HFFc6 (cell line): ENCODE results near the gene KANSL1L. TPM values are rescaled to one million over a fixed set of nuclear protein-coding genes. Genes with fewer than 3 reads are reported as not detected.
A peak's percentile ranks its signal among the peaks of the same experiment; 100 is the strongest.

Experiments
- DNase-seq: peaks from one replicate; pipeline ENCODE4 v3.0.0-alpha.2; 2018
- H3K27ac Mint-ChIP-seq: 2 replicates; pipeline ENCODE4 v1.8.0; 2020; ENCODE audit warnings: mild to moderate bottlenecking, mixed read lengths
- H3K27me3 Mint-ChIP-seq: 2 replicates; pipeline ENCODE4 v1.8.0; 2021; ENCODE audit warnings: mild to moderate bottlenecking, moderate library complexity, mixed read lengths; ENCODE audit not compliant: insufficient read depth
- H3K36me3 Mint-ChIP-seq: 2 replicates; pipeline ENCODE4 v1.8.0; 2021; ENCODE audit warnings: low read depth, mixed read lengths
- H3K4me1 Mint-ChIP-seq: 2 replicates; pipeline ENCODE4 v1.8.0; 2020; ENCODE audit warnings: low read depth, mixed read lengths
- H3K4me3 Mint-ChIP-seq: 2 replicates; pipeline ENCODE4 v1.8.0; 2020; ENCODE audit warnings: mild to moderate bottlenecking, moderate library complexity, mixed read lengths
- H3K9me3 Mint-ChIP-seq: 2 replicates; pipeline ENCODE4 v1.8.0; 2020; ENCODE audit warnings: mild to moderate bottlenecking, mixed read lengths
- total RNA-seq, 6 experiments: library from RNA; stranded (reverse); fragmentation: NEBNext Ultra II Directional; extraction: Animal tissue kit (Norgen Biotek cat#: 25700); gene quantifications; 2 replicates in 1 of 6; 3 replicates in 5 of 6; pipeline ENCODE4 v1.2.3, GENCODE V29; 2021
- TF ChIP-seq, protein P1 (sequence below): fragments of 200-600 bp; sonication (generic); IDR thresholded peaks from 2 replicates; pipeline ENCODE4 v1.5.0; 2021; ENCODE audit warnings: antibody characterized with exemption, mild to moderate bottlenecking

KANSL1L gene
- total RNA-seq, 6 experiments from 2014 or later = 3.3 to 6.0 (median 4.8) TPM

DNA sequence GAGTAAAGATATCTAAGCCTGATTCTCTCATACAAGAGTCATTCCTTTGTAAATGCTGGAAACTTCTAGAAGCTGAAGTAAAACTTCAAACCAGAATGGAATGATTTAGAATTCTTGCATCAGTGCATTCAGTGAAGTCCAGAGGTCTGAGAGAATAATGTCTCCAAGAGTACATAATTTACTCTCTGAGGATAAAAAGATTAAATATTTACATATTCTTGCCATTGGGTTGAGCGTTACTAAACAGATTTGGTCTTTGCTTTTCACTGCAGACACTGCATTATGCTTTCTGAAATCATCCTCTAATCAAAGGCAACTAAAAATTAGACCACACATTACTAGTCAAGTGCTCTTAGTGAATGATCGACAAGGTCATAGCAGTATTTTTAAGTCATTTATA lies 26.5 kb upstream of the KANSL1L start:
- no peaks in the 10 kb centered on the region for H3K36me3 Mint-ChIP-seq
- no peak for DNase-seq
- H3K27me3 Mint-ChIP-seq = peaks cover 7% of the 10 kb centered on the region; the same call in 1 of the 2 replicates
- no peak overlapping the region for H3K27ac Mint-ChIP-seq
- H3K4me1 Mint-ChIP-seq = peaks cover 14% of the 10 kb centered on the region
- TF ChIP-seq, protein P1, sequence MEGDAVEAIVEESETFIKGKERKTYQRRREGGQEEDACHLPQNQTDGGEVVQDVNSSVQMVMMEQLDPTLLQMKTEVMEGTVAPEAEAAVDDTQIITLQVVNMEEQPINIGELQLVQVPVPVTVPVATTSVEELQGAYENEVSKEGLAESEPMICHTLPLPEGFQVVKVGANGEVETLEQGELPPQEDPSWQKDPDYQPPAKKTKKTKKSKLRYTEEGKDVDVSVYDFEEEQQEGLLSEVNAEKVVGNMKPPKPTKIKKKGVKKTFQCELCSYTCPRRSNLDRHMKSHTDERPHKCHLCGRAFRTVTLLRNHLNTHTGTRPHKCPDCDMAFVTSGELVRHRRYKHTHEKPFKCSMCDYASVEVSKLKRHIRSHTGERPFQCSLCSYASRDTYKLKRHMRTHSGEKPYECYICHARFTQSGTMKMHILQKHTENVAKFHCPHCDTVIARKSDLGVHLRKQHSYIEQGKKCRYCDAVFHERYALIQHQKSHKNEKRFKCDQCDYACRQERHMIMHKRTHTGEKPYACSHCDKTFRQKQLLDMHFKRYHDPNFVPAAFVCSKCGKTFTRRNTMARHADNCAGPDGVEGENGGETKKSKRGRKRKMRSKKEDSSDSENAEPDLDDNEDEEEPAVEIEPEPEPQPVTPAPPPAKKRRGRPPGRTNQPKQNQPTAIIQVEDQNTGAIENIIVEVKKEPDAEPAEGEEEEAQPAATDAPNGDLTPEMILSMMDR = no peak
- H3K4me3 Mint-ChIP-seq = no peak overlapping the region
- no peaks in the 10 kb centered on the region for H3K9me3 Mint-ChIP-seq

DNA sequence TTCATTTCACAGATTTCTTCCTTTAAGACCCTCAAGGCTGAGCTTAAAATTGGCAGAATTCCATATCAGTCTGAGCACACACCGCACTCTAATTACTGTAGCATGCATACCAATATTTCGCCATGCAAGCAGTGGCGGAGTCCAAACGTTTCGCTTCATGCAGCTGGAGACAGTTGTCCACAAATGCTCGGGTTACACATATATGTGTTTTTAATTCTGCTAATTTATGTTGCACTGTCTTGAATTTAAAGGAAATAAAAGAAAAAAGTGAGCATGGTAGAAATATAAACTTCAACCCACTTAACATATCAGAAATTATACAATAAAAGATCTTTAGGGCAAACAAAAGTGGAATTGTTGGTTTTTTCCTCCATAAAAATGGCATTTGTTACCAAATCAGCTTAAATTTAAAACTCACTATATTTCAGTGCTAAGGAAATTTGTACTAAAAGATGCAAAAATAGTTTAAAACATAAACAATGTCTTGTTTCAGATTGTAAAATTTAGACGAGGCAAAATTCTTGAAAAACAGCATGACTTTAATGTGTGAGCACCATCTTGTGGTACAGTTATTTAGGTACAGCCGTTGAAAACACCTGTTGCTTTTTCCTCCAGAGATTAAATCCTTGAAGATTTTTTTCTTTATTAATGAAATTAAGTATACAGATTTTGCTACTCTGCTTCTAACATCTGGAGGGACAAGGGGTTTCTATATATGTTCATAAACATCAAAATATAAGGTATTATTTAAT lies 24.1 kb upstream of the KANSL1L start:
- TF ChIP-seq, protein P1 = peak; percentile 89
- H3K27me3 Mint-ChIP-seq = peaks cover 5% of the 10 kb centered on the region; the same call in 1 of the 2 replicates
- H3K4me1 Mint-ChIP-seq = peaks cover 14% of the 10 kb centered on the region
- H3K4me3 Mint-ChIP-seq = peak overlapping the region; percentile 81
- H3K27ac Mint-ChIP-seq = no peak overlapping the region
- H3K9me3 Mint-ChIP-seq = no peaks in the 10 kb centered on the region
- peak; percentile 39 for DNase-seq
- no peaks in the 10 kb centered on the region for H3K36me3 Mint-ChIP-seq

DNA sequence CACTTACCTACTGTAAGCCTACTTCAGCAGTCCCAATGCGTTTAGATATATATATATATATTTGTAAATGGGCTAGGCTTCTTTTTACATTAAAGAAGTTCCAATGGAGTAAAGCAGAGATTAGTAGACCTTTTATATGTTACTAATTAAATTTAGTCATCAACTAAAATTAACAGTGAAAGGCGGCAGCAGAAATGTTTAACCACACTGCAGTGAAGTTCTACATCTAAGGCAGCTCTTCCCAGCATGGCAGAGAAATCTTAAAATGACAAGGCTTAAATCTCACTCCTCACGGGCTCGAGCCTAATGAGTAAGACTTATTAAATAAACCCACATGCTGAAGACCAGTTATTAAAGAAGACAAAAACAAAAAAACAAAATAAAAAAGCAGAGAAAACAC lies 19.1 kb upstream of the KANSL1L start:
- Mint-ChIP-seq H3K9me3 (peaks cover 5% of the 10 kb centered on the region), H3K4me3 (no peak overlapping the region), H3K4me1 (peaks cover 6% of the 10 kb centered on the region), H3K36me3 (peaks cover 4% of the 10 kb centered on the region; the same call in 1 of the 2 replicates), H3K27ac (no peak overlapping the region), H3K27me3 (no peaks in the 10 kb centered on the region; the same call in 1 of the 2 replicates)
- TF ChIP-seq, protein P1 = no peak
- no peak for DNase-seq

DNA sequence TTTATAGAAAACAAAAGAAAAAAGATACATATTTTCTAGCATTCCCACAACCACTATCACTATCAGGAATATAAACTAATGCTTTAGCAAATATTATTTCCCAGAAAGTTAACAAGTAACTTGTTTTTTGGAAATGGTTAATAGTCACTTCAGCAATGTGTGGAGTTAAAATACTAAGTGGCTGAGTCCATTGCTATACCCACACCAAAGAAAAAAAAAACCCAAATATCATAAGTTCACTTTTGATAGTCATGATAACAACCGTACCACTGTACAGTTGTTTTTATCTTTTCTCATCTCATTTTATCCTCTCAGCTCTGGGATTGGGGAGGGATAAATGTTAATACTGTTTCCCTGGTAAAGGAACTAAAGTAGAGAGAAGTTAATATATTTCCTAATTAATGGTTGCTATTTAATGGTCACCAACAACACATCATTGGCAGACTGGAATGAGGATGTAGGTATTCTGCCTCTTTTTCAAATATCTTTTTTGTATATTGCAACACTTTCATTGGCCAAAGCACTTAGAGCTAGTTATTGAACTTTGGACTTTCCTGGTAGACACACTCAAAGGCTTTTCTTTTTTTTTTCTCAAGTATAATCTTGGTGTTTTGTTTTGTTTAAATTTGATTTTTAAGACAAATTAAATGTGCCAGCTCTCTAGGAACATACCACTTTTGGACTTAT lies 18.4 kb upstream of the KANSL1L start:
- no peak overlapping the region for H3K4me3 Mint-ChIP-seq
- DNase-seq = no peak
- peaks cover 3% of the 10 kb centered on the region; the same call in 1 of the 2 replicates for H3K27me3 Mint-ChIP-seq
- H3K9me3 Mint-ChIP-seq = peaks cover 10% of the 10 kb centered on the region
- no peak overlapping the region for H3K27ac Mint-ChIP-seq
- H3K4me1 Mint-ChIP-seq = no peaks in the 10 kb centered on the region
- peaks cover 11% of the 10 kb centered on the region for H3K36me3 Mint-ChIP-seq
- TF ChIP-seq, protein P1 = no peak

DNA sequence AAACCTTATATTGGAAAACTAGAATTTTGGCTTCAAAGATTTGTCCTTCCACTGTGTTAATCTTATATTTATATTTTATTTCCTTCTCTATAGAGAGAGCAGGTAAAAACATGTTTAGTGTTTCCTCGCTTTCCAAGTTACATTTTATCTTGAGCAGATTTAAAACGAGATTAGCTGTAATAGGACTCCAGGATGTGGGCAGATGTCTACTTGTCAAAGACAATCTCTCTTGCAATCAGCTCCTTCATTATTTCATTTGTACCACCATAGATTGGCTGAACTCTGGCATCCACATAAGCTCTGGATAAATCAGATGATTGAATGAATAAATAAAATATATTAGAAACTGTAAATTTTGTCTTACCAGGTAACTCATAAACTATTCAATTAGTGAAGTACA lies 17.5 kb upstream of the KANSL1L start:
- no peak for DNase-seq
- H3K9me3 Mint-ChIP-seq = peaks cover 19% of the 10 kb centered on the region
- H3K27me3 Mint-ChIP-seq = peaks cover 5% of the 10 kb centered on the region; the same call in 1 of the 2 replicates
- H3K4me1 Mint-ChIP-seq = no peaks in the 10 kb centered on the region
- no peak overlapping the region for H3K4me3 Mint-ChIP-seq
- H3K27ac Mint-ChIP-seq = no peak overlapping the region
- TF ChIP-seq, protein P1 = no peak
- H3K36me3 Mint-ChIP-seq = peaks cover 18% of the 10 kb centered on the region
